IPS-18c (cell line): Measurements from ENCODE around the gene TMEM94.

ENCODE experiments used
- H3K4me3 ChIP-seq: 2 replicates; pipeline ENCODE4 v1.7.0; 2013; ENCODE audit warnings: low read depth, mild to moderate bottlenecking, low read length, moderate library complexity; ENCODE audit not compliant: insufficient read depth
- H3K9me3 ChIP-seq: one replicate; pipeline ENCODE4 v1.6.1; 2013; ENCODE audit warnings: mild to moderate bottlenecking, low read length, moderate library complexity; ENCODE audit not compliant: control insufficient read depth, insufficient read depth

TMEM94 gene

DNA sequence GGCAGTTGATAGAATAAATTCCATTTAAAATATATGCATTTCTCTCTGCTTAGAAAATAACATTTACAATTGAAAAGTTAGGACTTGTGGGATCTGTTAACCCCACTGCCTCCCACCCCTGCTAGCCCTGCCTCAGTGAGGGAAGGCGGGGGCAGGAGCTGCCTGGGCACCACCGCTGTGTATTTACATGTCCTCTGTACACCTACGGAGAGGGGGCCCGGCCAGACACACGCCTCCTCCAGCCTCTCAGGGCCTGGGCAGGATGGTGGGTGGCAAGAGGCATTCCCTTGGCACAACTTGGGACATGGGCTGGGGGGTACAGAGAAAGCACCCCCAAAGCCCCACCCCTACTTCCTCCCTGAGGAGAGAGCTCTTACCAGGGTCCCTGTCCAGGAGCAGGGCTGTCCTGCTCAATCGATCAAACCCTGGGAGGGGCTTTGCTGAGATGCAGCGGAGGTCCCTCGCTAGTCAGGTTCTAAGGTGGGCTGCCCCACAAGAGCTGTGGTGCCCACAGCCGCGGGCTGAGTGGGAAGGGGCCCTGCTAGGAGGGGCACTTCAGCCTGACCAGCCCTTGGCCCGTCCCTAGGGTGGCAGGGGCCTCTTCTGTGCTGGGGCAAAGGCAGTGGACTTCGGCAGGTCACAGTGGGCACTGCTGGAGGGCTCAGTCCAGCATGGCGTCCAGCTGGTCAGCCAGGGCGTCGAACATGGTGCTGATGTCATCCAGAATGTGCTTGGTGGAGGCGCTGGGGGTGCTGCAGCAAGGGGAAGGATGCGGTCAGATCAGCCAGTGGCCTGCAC lies 44.2 kb downstream of the TMEM94 start:
- no peaks in the 10 kb centered on the region for H3K9me3 ChIP-seq
- H3K4me3 ChIP-seq, result no peak overlapping the region

DNA sequence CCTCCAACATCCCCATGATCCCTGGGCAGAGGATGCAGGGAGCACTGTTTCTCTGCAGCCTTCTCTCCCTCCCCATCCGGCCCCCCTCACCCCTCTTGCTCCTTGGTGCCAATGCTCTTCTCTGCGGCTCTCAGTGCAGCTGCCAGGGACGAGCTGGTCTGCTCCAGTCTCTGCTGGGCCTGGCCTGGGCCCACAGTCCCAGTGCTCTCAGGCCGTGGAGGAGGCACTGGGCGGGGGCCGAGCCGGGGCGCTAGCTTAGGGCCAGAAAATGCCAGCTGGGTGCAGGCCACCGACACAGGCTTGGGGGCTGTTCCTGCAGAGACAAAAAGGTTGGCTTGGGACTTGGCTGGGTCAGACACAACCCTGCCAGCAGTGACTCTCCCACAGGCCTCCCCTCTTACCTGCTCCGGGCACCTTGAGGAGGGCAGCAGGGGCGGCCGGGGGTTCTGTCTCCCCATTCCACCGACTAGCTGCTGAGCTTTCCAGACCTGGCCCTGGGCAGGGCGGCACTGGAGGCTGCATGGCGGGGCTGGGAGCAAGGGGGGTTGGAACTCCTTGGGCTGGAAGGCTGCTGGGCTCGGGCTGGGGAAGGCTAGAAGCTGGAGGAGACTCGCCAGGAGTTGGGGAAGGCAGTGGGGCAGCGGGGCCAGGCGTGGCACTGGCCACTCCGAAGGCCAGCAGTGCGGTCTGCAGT lies 45.1 kb downstream of the TMEM94 start:
- Histone ChIP-seq H3K4me3 (no peak overlapping the region), H3K9me3 (no peaks in the 10 kb centered on the region)

DNA sequence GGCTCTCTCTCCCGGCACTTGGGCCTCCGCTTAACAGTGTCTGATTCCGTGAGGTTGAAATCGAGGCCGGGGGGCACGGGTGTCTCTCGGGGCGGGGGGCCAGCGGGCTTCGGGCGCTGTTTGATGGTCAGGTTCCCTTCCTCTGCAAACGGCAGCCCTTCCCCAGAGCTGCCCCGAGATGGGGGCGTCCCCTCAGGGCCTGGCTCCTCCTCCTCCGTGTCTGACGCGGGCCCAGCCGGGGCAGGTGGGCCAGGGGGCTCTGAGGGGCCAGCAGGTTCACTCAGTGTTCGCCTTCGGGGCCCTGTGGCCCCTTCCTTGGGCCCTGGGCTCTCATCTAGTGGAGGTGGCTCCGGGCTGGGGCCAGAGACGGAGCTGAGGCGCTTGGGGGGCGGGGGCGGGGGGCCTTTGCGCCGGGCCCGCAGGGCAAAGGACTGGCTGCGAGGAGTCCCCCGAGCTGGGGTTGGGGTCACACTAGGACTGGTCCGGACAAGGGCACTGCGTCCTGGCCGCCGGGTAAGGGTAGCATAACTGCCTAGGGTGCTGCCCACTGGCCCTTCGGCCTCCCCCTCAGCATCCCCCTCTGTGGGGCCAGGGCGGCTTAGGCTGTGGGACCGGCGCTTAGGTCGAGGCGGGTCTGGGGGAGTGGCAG lies 45.8 kb downstream of the TMEM94 start:
- Histone ChIP-seq H3K4me3 (no peak overlapping the region), H3K9me3 (no peaks in the 10 kb centered on the region)

DNA sequence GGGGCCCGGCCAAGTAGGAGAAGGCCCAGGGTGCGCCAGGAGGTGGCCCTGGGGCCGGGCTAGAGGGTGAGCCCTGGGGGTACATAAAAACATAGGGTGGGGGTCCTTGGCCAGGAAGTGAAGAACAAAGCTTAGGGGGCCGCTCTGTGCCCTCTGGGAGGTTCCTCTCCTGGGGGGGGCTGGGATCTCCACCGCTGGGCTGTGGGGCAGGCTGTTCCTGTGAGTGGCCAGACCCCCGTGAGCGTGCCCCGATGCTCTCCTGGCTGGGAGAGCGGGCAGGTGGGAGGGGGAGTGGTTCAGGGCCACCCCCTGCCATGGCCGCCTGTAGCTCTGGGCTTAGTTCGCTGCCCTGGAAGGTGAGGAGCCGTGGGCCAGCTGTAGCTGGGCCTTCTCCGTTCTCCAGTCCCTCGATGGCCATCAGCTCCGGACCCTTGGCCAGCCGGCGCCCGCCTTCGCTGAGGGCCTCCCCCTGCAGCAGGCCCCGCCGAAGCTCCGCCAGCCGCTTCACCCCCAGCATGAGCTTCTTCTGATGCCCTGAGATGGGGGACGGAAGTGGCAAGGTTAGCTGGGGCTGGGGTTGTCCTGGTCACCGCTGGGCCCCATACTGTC lies 46.4 kb downstream of the TMEM94 start:
- Histone ChIP-seq H3K4me3 (no peak overlapping the region), H3K9me3 (no peaks in the 10 kb centered on the region)

DNA sequence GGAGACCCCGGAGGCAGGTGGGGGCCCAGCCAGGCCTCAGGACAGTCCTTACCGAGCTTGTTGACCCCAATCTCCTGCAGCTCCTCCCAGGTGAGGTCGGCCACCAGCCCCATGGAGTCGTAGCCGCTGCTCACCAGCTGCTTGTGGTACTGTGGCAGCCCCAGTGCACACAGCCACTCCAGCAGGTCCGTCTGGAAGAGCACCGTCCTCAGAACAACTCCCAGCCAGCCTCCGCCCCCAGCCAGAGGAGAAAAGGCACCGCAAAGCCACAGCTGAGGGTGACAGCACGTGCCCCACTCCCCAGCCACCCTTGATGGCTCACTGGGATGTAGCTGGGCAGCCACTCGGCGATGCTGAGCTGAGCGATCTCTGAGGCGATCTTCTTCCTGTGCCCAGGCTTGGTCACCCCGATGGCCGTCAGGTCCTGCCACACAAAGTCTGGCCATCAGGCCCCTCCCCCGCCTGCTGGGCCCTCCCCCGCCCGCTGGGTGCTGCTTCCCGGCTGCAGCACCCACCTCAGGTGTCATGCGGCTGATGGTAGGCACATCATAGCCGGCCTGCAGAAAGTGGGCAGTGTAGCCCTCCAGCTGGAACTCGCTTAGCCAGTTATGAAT lies 47.0 kb downstream of the TMEM94 start:
- Histone ChIP-seq H3K9me3 (no peaks in the 10 kb centered on the region), H3K4me3 (no peak overlapping the region)

DNA sequence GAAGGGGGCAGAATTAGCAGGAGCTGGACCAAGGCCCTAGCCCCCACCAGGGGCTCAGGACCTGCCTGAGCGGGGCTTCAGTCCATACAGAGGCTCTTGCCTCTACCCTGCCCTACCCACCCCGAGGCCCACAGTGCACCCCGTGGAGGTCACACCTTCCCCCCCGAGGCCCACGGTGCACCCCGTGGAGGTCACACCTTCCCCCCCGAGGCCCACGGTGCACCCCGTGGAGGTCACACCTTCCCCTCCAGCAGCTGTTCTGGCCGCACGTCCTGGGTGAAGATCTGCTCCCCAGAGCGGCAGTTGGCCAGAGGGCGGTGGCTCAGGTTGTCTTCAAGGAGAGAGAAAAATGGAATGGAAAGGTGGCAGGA lies 47.5 kb downstream of the TMEM94 start:
- Histone ChIP-seq H3K4me3 (no peak overlapping the region), H3K9me3 (no peaks in the 10 kb centered on the region)

DNA sequence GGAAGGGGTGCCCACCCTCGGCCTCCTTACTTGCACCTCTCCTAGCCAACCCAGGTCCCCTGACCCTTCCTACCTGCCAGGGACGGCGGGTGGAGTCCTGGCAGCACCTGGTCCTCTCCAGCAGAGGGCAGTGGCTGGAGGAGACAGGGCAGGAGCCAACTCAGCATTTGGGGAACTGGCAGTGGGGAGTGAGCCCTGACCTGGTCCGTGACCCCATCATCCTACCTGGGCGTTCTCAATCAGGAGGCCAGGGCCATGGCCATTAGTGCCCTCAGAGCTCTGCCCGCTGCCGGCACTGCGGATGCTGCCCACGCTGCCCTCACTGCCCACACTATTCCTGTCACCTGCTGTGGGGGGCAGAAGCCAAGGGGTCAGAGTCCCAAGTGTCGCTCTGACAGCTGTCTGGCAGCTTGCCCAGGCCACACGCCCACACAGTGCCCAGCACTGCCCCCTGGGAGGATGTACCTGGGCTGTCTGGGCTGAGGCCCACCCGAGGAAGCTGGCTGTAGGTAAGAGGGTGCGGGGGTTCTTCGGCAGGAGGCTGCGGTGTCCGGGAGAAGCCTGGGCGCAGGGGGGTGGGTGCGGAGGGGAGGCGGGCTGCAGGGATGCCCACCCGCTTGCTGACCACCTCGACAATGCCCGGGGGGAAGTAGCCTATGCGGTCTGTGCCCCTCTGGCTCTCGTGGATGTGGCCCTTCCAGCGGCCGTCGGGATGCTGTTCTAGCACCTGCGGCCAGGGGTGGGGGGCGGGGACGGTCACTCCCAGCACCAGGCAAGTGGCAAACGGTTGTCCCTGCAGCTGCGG lies 48.1 kb downstream of the TMEM94 start:
- H3K4me3 ChIP-seq, result no peak overlapping the region

DNA sequence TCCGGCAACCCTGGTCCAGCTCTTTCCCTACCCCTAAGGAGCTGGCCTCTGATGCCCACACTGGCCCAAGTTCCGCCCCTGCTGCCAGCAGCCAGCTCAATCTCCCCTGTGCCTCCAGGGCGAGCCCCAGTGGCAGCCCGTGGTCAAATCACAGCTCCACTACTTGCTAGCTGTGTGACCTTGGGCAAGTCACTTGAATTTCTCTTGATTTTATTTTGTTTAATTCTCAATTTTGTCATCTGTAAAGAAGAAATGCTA lies 48.6 kb downstream of the TMEM94 start:
- H3K4me3 ChIP-seq, result no peak overlapping the region
- no peaks in the 10 kb centered on the region for H3K9me3 ChIP-seq

More for the DNA sequence above, 48.1 kb downstream of the TMEM94 start:
- H3K9me3 ChIP-seq, result no peaks in the 10 kb centered on the region

DNA sequence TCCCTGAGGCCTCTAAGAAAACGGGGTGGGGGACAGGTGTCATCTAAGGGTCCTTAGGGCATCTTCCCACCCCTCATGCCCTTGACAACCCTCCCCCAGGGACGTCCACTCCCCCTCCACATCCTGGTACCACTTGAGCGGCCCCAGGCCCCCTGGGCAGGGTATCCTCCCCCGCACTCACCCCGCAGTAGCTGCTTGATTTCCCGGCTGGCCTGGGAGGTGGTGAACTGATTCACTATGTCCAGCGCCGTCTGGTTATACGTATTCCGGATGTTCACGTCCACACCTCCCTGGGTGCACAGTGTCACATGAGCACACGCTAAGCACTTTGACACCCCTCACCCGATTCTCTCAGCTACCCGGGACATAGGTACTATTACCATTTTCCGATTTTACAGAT lies 49.2 kb downstream of the TMEM94 start:
- Histone ChIP-seq H3K4me3 (no peak overlapping the region), H3K9me3 (no peaks in the 10 kb centered on the region)

DNA sequence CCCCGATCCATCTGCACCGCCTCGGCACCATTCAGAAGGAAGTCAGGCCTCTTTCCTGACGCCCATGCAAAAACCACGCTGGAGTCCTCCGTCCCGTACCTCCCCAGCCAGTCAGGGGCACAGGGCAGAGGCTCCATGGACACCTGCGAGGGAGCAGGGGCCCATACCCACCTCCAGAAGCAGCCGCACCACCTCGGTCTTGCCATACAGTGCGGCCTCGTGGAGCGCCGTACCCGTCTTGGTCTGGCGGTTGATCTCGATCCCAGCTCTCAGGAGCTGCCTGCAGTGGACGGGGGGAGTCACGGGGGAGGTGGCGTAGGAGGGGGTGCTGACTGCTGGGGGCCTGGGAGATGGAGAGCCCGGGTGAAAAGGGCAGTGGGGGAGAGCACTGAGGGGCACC lies 49.7 kb downstream of the TMEM94 start:
- Histone ChIP-seq H3K4me3 (no peak overlapping the region), H3K9me3 (no peaks in the 10 kb centered on the region)

DNA sequence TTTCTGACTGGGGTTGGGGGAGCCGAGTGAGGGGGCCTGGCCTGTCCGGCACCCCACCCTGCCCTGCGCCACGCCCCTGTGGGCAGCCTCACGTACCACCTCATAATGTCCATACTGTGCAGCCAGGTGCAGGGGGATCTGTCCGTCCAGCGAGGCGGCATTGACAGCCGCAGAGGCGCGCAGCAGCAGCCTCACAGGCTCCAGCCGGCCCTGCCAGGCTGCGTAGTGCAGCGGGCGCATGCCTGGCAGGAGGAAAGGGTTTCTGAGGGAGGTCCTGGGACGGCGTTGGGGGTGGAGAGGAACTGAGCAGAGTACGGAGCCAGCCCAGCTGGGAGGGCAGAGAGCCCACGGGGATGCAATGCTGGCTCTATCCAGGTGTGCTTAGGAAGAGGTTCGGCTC lies 50.5 kb downstream of the TMEM94 start:
- Histone ChIP-seq H3K4me3 (no peak overlapping the region), H3K9me3 (no peaks in the 10 kb centered on the region)

DNA sequence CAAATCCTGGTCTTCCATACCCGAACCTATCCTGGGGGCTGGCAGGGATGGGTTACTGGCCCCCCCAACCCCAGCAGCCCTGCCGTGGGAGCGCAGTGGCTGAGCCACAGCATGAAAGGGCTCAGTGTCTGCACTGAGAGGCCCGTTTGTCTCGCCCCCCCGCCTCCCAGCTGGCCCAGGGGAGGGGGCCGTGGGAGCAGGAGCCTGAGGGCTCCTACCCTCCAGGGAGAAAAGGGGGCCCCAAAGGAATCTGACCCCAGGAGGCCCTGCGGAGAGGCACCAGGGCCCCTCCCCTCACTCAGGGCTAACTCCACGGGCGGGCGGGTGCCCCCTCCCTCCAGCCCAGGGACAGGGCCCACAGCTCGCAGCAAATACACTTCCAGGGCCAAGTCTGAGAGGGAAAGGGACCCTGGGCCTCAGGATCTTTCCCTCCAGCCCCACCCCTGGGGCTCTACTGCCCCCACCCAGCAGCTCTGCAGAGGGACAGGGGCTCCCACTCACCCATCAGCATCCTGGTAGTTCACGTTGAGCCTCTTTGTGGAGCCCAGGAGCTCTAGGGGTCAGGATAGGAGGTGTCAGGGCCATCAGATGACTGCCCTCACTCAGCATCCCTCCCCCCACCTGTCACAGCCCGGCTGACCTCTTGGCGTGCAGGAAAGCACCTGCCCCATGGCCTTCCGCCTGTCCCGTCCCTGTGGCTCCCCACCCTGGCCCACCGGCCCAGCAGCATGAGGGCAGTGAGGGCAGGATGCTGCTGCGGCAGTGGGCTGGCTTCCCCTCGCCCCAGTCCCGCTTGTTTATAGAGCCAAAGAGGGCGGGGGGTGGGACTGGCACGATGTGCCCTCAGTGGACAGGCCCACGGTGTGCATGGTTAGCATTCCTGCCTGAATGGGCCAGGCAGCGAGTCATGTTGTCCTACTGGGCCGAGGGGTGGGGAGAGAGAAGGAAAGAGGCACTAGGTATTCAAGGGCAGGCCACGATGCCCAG lies 51.6 kb downstream of the TMEM94 start:
- no peaks in the 10 kb centered on the region for H3K9me3 ChIP-seq
- H3K4me3 ChIP-seq, result no peak overlapping the region

DNA sequence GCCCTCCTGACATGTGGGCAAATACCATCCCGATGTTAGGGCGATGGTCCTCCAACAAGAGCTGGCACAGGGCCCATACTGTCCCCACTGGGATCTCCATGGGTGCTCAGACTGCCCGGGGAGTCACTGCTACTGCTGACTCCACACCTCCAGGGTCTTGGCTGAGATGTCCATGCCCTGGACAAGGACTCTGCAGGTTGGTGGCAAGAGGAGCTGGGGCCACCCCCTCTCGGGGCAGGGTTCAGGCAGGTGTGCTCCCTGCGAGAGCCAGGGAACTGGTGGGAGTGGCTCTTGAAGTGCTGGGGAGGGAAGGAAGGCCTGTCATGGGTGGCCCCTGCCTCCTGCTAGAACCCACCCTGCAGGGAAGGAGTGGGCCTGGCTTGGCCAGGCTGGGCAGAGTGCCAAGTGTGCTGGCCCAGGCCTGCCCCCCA lies 52.5 kb downstream of the TMEM94 start:
- Histone ChIP-seq H3K9me3 (no peaks in the 10 kb centered on the region), H3K4me3 (no peak overlapping the region)

DNA sequence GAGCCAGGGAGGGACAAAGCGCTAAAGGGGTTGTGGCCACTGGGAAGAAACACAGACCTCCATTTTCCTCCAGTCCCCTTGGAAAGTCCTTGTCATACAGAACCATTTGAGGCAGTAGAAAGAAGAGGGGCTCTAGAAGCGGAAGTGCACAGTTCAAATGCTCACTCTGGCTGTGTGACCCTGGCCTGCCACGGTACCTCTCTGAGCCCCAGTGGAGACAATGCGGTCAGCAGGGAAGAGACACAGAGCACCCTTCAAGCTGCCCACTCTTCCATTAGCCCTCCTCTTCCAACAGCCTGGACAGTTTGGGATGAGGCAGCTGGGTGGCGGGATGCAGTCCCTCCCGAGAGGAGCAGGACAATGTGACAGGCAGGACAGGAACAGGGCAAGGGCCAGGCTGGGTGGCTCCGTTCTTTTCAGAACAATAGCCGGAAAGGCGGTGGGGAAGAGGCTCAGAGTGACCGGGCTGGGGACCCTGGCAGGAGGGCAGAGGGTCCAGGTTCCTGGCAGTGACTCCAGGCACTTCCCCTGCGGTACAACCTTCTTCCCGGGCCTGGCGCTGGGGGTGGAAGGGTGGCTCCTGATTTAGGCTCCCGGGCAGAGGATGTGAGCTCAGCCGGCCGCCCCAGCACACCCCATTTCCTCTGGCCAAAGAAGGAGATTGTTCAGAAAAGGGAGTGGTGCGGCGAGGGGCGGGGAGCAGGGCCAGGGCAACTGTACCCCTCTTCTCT lies 53.3 kb downstream of the TMEM94 start:
- H3K9me3 ChIP-seq, result peaks cover 2% of the 10 kb centered on the region
- H3K4me3 ChIP-seq, result no peak overlapping the region

DNA sequence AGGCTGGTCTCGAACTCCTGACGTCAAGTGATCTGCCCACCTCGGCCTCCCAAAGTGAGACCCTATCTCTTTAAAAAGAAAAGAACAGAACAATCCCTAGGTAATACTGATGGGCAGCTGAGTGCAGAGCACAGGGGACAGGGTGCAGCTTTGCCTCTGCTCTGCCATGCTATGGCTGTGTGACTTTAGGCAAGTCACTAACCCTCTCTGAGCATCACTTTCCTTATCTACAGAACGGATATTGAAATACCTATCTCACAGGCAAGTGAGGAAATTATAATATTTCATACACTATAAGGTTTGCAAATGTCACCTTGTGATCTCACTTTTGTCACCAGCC lies 54.8 kb downstream of the TMEM94 start:
- no peak overlapping the region for H3K4me3 ChIP-seq

More for the DNA sequence above, 54.8 kb downstream of the TMEM94 start:
- H3K9me3 ChIP-seq, result peaks cover 2% of the 10 kb centered on the region
